ENCODE results near the gene HDLBP.
"Not testable (repeated sequence)": the region's sequence is repeated elsewhere in the genome, so short reads cannot be mapped to it uniquely, and the experiment has no call there.

HDLBP gene

GRCh38 chr2:241205086-241205485 is 110.4 kb downstream of the HDLBP start:
- no peak for DNase-seq

GRCh38 chr2:241204490-241204889 is 111.0 kb downstream of the HDLBP start:
- no peak for DNase-seq

- DNase-seq, result no peak
Observed at GRCh38 chr2:241204010-241204384, 111.5 kb downstream of the HDLBP start.

GRCh38 chr2:241203218-241204009 is 112.1 kb downstream of the HDLBP start:
- no peak for DNase-seq

GRCh38 chr2:241202681-241203080 is 112.8 kb downstream of the HDLBP start:
- no peak for DNase-seq

- no peak for DNase-seq
Observed at GRCh38 chr2:241202268-241202585, 113.2 kb downstream of the HDLBP start.

GRCh38 chr2:241201445-241202267 is 113.8 kb downstream of the HDLBP start:
- DNase-seq, result no peak

GRCh38 chr2:241200822-241201395 is 114.6 kb downstream of the HDLBP start:
- peak; percentile 53 for DNase-seq

- DNase-seq, result no peak
Observed at GRCh38 chr2:241199897-241200821, 115.3 kb downstream of the HDLBP start.

- DNase-seq, result no peak
Observed at GRCh38 chr2:241199286-241199685, 116.2 kb downstream of the HDLBP start.

GRCh38 chr2:241198381-241199279 is 116.8 kb downstream of the HDLBP start:
- no peak for DNase-seq

- DNase-seq, result no peak
Observed at GRCh38 chr2:241197947-241198346, 117.5 kb downstream of the HDLBP start.

- DNase-seq, result not testable (repeated sequence)
Observed at GRCh38 chr2:241197246-241197645, 118.2 kb downstream of the HDLBP start.

GRCh38 chr2:241195506-241196130 is 119.9 kb downstream of the HDLBP start:
- no peak for DNase-seq

- no peak for DNase-seq
Observed at GRCh38 chr2:241194811-241195210, 120.7 kb downstream of the HDLBP start.

GRCh38 chr2:241193271-241193670 is 122.2 kb downstream of the HDLBP start:
- peak; percentile 79 for DNase-seq

GRCh38 chr2:241191081-241191480 is 124.4 kb downstream of the HDLBP start:
- peak; percentile 58 for DNase-seq

- DNase-seq, result peak; percentile 52
Observed at GRCh38 chr2:241190291-241190981, 125.0 kb downstream of the HDLBP start.

GRCh38 chr2:241189856-241190201 is 125.6 kb downstream of the HDLBP start:
- DNase-seq, result no peak

GRCh38 chr2:241189093-241189855 is 126.2 kb downstream of the HDLBP start:
- no peak for DNase-seq

All from hematopoietic multipotent progenitor cell treated with erythropoietin and hydrocortisone succinate and interleukin-3 and kit ligand, for 6 days (in vitro differentiated cells).